Hepatocyte (in vitro differentiated cells): Measurements from ENCODE around the gene KLHL36.

Source experiments
- EZH2 ChIP-seq: fragments of 200-600 bp; sonication (generic); IDR thresholded peaks from 2 replicates; pipeline ENCODE4 v1.6.1; 2016; ENCODE audit warnings: antibody characterized with exemption, mild to moderate bottlenecking, borderline replicate concordance
- TF ChIP-seq, protein P1 (sequence below): fragments of 200-600 bp; sonication (generic); IDR thresholded peaks from 2 replicates; pipeline ENCODE4 v1.5.1; 2016; ENCODE audit warnings: antibody characterized with exemption, mild to moderate bottlenecking; ENCODE audit not compliant: poor library complexity

DNA sequence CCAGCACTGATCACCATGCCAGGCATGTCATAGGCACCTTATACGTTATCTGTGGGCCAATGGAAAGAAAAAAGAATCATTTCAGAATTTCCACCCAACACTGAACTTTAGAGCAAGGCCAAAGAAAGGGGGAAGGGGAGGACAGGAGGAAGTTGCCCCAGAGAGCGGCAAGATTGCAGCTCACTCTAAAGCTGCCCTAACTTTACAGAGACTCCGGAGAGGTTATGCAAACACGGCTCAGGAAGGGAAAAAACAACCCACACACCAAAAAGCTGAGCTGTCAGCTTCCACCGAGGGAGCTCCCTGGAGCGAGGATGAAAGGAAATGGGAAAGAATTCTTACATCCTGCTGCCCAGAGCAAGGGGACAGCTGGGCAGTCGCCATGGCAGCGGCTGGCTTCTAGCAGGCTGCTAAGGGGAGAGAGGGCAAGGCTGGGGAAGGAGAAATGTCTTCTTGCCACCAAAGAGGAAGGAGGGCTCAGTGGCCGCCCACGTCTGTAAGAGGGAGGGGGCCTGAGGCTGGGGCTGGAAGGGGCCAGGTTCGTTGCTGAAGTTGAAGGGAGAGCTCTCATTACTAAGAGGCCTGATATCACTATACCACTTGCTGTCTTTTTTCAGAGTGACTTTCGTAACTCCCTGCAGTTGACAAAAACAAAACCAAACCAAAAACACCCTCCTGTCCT, 48.6 kb upstream of the KLHL36 start:
- no peak for TF ChIP-seq EZH2
- TF ChIP-seq, protein P1, sequence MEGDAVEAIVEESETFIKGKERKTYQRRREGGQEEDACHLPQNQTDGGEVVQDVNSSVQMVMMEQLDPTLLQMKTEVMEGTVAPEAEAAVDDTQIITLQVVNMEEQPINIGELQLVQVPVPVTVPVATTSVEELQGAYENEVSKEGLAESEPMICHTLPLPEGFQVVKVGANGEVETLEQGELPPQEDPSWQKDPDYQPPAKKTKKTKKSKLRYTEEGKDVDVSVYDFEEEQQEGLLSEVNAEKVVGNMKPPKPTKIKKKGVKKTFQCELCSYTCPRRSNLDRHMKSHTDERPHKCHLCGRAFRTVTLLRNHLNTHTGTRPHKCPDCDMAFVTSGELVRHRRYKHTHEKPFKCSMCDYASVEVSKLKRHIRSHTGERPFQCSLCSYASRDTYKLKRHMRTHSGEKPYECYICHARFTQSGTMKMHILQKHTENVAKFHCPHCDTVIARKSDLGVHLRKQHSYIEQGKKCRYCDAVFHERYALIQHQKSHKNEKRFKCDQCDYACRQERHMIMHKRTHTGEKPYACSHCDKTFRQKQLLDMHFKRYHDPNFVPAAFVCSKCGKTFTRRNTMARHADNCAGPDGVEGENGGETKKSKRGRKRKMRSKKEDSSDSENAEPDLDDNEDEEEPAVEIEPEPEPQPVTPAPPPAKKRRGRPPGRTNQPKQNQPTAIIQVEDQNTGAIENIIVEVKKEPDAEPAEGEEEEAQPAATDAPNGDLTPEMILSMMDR, result no peak
